Kidney epithelial cell (primary cell): ENCODE results near the gene UGT1A4. TPM values are rescaled to one million over a fixed set of nuclear protein-coding genes. Genes with fewer than 3 reads are reported as not detected.

Source experiments
- DNase-seq: peaks from one replicate; pipeline ENCODE4 v3.0.0-alpha.2; 2010; ENCODE audit warnings: low read depth
- H3K27me3 ChIP-seq: 2 replicates; pipeline ENCODE4 v1.6.0; 2011; ENCODE audit warnings: low read length; ENCODE audit not compliant: control insufficient read depth, insufficient read depth
- H3K36me3 ChIP-seq: 2 replicates; pipeline ENCODE4 v1.5.1; 2011; ENCODE audit warnings: low read length; ENCODE audit not compliant: control insufficient read depth, insufficient read depth
- H3K4me3 ChIP-seq: 2 replicates; pipeline ENCODE4 v1.5.1; 2011; ENCODE audit warnings: low read depth, mild to moderate bottlenecking, control low read depth, low read length
- total RNA-seq: library from RNA; depleted of rRNA; stranded (reverse); fragments of >200 nt; gene quantifications from 2 replicates; pipeline ENCODE4 v1.2.3, GENCODE V29; 2015
- TF ChIP-seq, protein P1 (sequence below): IDR thresholded peaks from 2 replicates; pipeline ENCODE4 v1.5.1; 2011; ENCODE audit warnings: mild to moderate bottlenecking, moderate library complexity, low read length, control low read depth, inconsistent platforms; ENCODE audit not compliant: insufficient read depth, poor library complexity, severe bottlenecking

Gene UGT1A4
- total RNA-seq, 1 donor from 2014 or later: not detected

DNA sequence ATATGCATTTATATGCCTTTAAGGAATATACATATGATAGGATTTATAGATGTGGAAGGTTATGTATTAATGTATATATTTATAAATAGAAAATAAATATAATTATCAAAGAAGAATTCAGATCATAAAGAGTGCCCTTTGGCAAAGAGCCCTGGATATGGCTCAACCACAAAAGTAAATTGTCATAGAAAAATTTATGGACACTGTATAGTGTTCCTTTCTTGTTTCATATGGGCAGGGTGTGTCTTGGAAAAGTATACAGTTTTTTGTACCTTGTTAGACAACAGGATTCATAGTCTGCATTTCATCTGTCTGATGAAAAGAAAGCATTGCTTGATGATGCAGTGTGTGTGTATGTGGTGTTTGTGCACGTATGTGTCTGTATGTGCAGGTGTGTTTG lies 33.9 kb upstream of the UGT1A4 start:
- no peaks in the 10 kb centered on the region for H3K27me3 ChIP-seq
- TF ChIP-seq, protein P1, sequence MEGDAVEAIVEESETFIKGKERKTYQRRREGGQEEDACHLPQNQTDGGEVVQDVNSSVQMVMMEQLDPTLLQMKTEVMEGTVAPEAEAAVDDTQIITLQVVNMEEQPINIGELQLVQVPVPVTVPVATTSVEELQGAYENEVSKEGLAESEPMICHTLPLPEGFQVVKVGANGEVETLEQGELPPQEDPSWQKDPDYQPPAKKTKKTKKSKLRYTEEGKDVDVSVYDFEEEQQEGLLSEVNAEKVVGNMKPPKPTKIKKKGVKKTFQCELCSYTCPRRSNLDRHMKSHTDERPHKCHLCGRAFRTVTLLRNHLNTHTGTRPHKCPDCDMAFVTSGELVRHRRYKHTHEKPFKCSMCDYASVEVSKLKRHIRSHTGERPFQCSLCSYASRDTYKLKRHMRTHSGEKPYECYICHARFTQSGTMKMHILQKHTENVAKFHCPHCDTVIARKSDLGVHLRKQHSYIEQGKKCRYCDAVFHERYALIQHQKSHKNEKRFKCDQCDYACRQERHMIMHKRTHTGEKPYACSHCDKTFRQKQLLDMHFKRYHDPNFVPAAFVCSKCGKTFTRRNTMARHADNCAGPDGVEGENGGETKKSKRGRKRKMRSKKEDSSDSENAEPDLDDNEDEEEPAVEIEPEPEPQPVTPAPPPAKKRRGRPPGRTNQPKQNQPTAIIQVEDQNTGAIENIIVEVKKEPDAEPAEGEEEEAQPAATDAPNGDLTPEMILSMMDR: no peak
- no peak for DNase-seq
- no peak overlapping the region for H3K4me3 ChIP-seq
- H3K36me3 ChIP-seq: no peaks in the 10 kb centered on the region

DNA sequence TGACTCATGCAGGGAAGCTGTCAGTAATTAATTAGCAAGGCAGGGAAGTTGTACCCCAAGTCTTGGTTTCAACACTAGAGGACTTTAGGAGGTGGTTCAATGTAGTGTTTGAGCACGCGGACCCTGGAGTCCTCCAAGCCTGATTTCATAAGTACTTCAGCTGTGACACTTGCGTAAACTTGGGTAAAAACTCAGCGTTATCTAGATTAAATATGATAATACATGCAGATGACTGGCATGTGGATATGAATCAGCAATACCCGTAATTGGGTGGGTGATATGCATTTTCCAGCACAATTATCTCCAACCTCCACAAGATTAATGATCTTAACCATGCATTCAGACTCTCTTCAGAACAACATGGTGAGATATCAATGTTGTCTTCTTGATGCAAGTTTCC lies 31.6 kb upstream of the UGT1A4 start:
- TF ChIP-seq, protein P1: no peak
- DNase-seq: no peak
- Histone ChIP-seq H3K27me3 (no peaks in the 10 kb centered on the region), H3K4me3 (no peak overlapping the region), H3K36me3 (no peaks in the 10 kb centered on the region)

DNA sequence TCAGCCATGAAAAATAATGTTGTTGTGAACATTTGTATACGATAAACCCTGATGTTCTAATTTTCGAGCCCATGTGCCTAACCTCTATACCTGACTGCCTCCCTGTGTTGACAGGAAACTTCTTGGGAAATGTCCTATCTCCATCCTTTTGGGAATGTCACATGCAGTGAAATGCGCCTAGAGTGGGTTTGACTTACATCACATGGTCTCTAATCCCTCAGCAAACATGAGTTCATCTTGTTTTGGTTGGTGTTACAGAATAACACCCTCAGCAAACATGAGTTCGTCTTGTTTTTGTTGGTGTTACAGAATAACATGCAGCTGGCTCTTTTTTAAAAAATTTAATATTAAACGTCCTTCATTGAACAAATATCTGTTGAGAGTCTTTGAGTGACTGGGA lies 30.2 kb upstream of the UGT1A4 start:
- Histone ChIP-seq H3K27me3 (no peaks in the 10 kb centered on the region), H3K4me3 (no peak overlapping the region)
- DNase-seq: no peak

DNA sequence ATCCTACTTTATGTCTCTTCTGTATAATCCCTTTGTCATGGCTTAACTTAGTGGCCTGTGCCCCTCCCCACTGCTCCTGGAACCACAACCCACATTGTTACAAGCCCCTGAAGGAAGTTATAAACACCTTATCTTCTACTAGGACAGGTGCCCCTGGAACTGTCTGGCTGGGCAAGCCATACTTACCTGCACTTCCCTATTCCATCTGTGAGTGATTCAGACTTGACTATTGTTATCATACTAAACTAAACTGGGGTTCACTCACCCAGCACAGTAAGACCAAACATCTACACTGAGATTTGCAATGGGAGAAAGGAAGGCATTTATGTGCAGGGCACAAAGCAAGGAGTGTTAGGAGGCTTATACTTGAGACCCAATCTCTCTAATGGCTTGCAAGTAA lies 29.5 kb upstream of the UGT1A4 start:
- Histone ChIP-seq H3K27me3 (no peaks in the 10 kb centered on the region), H3K4me3 (no peak overlapping the region), H3K36me3 (no peaks in the 10 kb centered on the region)
- DNase-seq: no peak
- TF ChIP-seq, protein P1: no peak

More for the DNA sequence above, 30.2 kb upstream of the UGT1A4 start:
- TF ChIP-seq, protein P1: no peak
- H3K36me3 ChIP-seq: no peaks in the 10 kb centered on the region

DNA sequence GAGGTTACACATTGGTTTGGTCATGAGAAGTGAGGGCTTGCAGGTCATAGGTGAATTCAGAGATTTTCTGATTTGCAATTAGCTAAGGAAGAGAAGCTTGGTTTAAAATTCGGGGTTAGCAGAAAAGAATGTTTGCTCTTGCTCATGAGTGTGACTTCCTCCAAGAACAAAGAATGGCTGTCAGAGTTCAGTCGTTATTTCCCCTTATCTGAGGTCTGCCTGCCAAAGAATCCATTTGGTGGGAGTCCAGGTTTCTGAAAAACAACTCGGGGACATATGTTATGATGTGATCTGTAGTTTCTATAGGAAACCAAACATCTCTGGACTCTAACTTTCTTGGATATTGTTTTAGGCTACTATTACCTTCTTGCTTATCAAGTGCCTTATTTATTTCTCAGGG lies 29.0 kb upstream of the UGT1A4 start:
- H3K4me3 ChIP-seq: no peak overlapping the region
- TF ChIP-seq, protein P1: no peak
- no peaks in the 10 kb centered on the region for H3K36me3 ChIP-seq
- no peaks in the 10 kb centered on the region for H3K27me3 ChIP-seq
- no peak for DNase-seq

DNA sequence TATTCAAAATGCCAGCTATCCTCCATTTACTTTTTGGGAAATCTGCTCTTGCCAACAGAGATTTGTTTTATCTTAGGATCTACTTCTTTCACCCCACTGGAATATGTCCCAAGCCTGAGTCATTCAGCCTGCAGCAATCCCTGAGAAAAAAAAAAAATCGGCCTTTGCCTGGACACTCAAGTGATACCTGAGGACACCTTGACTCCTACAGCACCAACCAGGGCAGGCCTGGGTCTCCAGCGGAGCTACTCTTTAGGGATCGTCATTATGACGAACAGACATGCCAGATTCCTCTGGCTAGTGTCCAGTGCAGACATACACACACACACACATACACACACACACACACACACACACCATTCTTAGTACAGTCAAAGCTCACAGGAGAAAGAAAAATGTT lies 28.1 kb upstream of the UGT1A4 start:
- peak; percentile 23 for DNase-seq
- no peaks in the 10 kb centered on the region for H3K36me3 ChIP-seq
- TF ChIP-seq, protein P1: no peak
- H3K27me3 ChIP-seq: no peaks in the 10 kb centered on the region
- H3K4me3 ChIP-seq: no peak overlapping the region
